ENCODE data around the gene WDTC1. TPM values are rescaled to one million over a fixed set of nuclear protein-coding genes. Genes with fewer than 3 reads are reported as not detected.

The WDTC1 gene
- total and polyA plus RNA-seq, 2 of the 13 experiments (the other 11 are each of a cell fraction or from before 2014, with no cell fraction given): 5.5 TPM

GRCh38 chr1:27341525-27342252 is 107.3 kb downstream of the WDTC1 start, which contains the start of gene SYTL1 (continued):
- peak; percentile 55; the same call in 1 of the 2 replicates for TF ChIP-seq TFE3 (CRISPR knock-in tag; IDR thresholded peaks at IDR 0.05)
- TF ChIP-seq ZNF180 (CRISPR knock-in tag; IDR thresholded peaks at IDR 0.05; ENCODE audit: borderline replicate concordance, low read depth): no peak
- no peak for TF ChIP-seq PREB (CRISPR knock-in tag; IDR thresholded peaks at IDR 0.05)
- no peak for TF ChIP-seq ZNF770 (CRISPR knock-in tag; IDR thresholded peaks at IDR 0.05)
- no peak for TF ChIP-seq ZNF777 (CRISPR knock-in tag; IDR thresholded peaks at IDR 0.05)
- no peak for TF ChIP-seq ADNP (CRISPR knock-in tag; IDR thresholded peaks at IDR 0.05)
- no peak for TF ChIP-seq SMYD3 (CRISPR knock-in tag; IDR thresholded peaks at IDR 0.05)
- no peak for TF ChIP-seq FOXO4 (CRISPR knock-in tag; conservative IDR thresholded peaks at IDR 0.05)
- no peak for TF ChIP-seq ETS1 (CRISPR knock-in tag; IDR thresholded peaks at IDR 0.05)
- no peak for TF ChIP-seq ZNF616 (CRISPR knock-in tag; IDR thresholded peaks at IDR 0.05; ENCODE audit: low read depth)
- no peak for TF ChIP-seq HDAC6 (IDR thresholded peaks at IDR 0.05; ENCODE audit: low read depth, low read length)
- TF ChIP-seq ZBTB14 (CRISPR knock-in tag; IDR thresholded peaks at IDR 0.05): no peak
- peak; percentile 51; the same call in 1 of the 2 replicates for TF ChIP-seq TAF1 (CRISPR knock-in tag; IDR thresholded peaks at IDR 0.05)
- no peak for TF ChIP-seq ZFP37 (CRISPR knock-in tag; IDR thresholded peaks at IDR 0.05; ENCODE audit: borderline replicate concordance)
- TF ChIP-seq AGO2 (optimal IDR thresholded peaks at IDR 0.05; ENCODE audit: low read depth, low read length): no peak
- no peak for TF ChIP-seq ZNF570 (CRISPR knock-in tag; IDR thresholded peaks at IDR 0.05; ENCODE audit: borderline replicate concordance)
- no peak for TF ChIP-seq ELF1 (CRISPR knock-in tag; IDR thresholded peaks at IDR 0.05)
- no peak; the same call in 1 of the 2 replicates for TF ChIP-seq ZNF501 (CRISPR knock-in tag; IDR thresholded peaks at IDR 0.05)
- TF ChIP-seq ZNF619 (CRISPR knock-in tag; IDR thresholded peaks at IDR 0.05): no peak
- TF ChIP-seq TOPORS (CRISPR knock-in tag; IDR thresholded peaks at IDR 0.05): no peak
- TF ChIP-seq NCOA1 (CRISPR knock-in tag; IDR thresholded peaks at IDR 0.05): no peak
- no peak for TF ChIP-seq SMARCC2 (IDR thresholded peaks at IDR 0.05)
